NCI-H1105 treated with DMSO at 0.1 percent for 48 hours (cell line): ENCODE data around the gene IFRD1.
"Not testable (repeated sequence)": the region's sequence is repeated elsewhere in the genome, so short reads cannot be mapped to it uniquely, and the experiment has no call there.

Experiments
- DNase-seq: peaks from one replicate; lab custom pipeline; 2025; lab: John Stamatoyannopoulos, UW

The IFRD1 gene

DNA sequence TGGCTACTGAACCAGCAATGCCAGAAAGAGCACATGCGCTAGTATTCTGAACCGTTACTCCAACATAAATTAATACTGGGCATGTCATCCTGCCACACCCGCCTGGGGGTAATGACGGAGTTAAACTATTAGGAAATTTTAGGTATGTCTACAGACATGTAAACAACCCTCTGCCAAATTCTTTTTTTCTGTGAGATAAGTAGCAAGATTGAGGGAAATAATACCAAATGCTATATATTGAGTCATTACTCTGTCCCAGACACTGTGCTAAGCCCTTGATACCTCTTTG, 37.9 kb downstream of the IFRD1 start:
- no peak for DNase-seq

DNA sequence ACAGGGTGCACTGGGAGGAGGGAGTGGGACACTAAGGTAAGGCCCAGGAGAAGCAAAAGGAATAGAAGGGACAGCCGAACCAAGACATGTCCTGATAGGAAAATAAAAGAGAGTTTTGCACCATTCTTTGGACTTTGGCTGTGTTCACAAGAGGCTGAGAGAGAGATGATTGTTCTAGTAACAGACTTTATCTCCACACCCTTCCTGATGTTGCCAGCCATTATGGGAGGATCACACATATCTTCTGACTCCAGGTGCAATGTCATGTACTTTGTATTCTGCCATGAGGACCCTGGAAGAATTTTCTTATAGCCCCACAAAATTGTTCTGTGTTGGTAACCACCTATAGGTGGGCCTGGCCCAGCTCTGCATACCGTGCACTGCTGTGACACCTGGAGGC, 41.9 kb downstream of the IFRD1 start:
- DNase-seq: no peak

DNA sequence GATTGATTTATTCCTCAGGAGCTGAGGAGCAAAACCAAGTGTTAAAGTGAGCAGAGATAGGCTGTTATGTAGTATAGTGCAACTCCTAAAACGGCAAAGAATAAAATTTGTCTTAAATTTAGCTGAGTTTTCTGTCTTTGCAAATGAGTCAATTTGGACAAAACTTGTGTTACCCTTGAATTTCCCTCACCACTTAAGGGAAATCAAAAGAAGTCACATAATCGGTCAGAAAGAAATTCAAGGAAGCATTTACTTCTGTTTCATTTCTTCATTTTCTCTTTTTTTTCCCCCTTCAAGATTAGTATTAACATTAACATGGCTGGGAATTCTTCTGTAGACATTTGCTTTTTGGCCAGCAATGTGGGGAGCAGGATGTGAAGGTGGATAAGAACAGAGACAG, 44.4 kb downstream of the IFRD1 start:
- no peak for DNase-seq

DNA sequence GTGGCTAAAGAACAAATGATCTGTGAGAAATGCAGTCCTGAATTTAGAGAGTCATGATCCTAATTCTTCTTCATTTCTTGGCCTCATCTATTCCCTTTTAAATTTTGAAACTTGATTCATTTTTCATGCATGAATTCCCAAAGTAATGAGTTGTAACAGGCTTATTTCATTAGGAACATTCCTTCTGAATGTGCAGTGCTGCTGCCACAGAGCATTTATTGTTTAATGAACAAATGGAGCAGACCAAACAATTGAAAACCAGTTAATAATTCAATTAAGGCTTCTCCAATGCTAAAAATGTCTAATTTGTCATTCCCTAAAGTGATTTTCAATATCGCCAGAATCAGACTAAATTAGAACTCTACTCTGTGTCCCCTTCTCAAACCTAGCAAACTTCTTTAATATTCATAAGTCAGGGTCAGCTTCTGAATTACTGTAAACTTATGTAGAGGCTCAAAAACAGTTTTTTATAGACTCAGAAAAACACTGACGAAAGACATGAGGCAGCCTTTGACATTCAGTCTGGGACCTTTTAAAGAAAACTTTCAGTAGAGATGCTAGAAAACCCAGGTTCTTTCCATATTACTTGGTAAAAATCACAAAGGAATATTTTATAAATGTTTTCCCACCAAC, 45.0 kb downstream of the IFRD1 start:
- DNase-seq: no peak

DNA sequence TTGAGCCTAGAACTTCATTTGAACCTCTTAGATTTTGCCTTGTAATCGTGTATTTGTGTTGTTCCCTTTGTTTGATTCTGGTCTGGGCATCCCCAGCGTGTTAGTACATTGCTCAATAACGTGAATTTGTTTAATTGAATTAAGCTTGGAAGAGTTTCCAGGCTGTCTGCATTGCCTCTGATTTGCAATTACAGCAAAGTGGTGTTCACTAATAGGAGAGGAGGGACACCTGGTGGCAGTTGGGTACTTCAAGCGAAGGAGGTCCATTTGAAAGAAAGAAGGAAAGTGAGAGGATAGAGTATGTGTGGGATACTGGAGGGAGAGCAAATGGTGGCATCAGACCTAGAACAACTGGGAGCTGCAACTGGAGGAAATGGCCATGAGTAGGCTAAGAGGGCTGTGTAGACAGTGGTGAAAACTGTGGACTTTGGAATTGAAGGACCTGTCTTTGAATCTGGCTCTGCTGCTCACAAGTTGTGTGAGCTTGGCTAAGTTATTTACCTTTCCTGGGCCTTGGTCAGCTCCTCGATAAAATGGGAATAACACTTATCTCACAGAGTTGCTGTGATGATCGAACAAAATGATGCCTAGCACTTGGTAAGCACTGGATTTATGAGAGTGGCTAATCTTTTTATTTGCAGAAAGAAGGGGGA, 45.7 kb downstream of the IFRD1 start:
- DNase-seq: peak; percentile 61

DNA sequence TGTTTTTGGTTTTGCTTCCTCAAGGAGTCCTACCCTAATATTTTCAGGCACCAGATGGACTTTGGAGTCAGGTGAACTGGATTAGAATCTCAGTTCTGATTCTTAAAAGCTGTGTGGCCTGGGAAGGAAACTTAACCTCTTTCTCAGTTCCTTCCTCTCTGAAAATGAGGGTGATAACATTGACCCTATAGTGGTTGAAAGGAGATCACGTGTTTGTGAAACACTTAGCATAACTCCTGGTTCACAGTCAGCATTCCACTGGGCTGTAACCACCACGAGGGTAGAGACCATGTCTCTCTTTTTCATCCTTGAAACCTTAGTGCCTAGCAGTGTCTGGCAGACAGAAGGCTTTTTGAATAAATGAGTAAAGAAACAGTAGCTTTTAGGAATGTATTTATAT, 47.2 kb downstream of the IFRD1 start:
- no peak for DNase-seq

DNA sequence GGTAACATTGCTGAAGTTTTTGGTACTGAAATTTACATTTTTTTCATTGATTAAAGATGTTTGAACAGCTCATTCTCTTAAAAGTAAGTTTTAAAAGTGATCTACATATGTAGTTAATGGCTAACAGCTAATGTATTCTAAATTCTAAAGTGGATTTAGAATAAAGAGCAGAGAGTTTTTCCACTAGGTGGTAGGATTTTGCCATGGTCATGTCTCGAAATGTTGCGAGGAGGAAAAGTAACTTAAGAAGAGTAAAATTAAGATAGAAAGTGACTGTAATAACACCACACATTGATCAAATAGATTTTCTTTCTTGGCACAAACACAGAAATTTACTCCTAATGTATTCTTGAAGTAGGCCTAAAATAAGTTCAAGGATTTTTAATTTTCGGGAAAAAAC, 50.4 kb downstream of the IFRD1 start:
- peak; percentile 3 for DNase-seq

DNA sequence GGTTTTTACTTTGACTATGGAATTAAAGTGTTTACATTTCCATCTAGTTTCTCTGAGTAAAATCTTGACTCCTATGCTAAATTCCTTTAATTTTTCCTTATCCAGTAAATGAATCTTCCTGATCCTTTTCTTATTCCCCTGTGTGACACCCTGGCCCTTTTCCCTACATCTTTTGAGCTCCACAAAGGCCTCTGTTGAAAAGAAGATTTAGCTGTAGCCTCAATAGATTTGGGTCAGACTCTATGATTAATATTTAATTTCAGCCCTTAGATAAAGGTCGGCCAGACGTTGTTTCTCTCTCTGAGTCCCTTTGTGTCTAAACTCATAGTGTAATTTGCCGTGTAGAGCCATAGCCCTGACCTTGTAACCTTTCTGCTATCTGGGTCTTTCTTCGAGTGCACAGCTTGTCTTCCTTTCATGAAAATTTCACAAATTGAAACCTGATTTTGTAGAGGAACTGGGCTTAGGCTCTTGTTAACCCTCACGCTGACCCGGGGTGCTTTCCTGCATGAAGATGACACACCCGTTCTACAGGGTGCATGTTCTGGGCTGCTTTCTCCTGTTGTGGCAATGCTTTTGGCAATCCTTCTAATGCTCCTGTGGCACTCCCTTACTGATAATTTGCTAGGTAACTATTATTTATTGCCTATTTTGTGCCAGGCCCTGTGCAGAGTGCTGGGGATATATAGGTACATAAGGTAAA, 51.7 kb downstream of the IFRD1 start:
- no peak for DNase-seq

DNA sequence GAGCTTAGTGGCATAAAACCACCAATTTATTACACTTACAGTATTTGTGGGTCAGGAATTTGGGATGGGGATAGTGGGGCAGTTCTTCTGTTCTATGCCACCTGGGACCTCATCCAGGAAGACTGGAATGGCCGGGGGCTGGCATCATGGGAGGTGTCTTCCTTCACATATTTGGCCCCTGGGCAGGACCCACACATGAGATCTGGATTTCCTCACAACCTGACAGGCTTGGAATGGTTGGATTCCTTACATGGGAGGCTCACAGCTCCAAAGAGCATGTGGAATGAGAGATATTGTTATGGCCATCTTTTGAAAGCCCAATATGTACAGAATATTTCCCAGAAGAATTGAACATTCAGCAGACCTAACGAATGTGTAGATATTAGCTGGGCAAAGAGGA, 52.4 kb downstream of the IFRD1 start:
- no peak for DNase-seq

DNA sequence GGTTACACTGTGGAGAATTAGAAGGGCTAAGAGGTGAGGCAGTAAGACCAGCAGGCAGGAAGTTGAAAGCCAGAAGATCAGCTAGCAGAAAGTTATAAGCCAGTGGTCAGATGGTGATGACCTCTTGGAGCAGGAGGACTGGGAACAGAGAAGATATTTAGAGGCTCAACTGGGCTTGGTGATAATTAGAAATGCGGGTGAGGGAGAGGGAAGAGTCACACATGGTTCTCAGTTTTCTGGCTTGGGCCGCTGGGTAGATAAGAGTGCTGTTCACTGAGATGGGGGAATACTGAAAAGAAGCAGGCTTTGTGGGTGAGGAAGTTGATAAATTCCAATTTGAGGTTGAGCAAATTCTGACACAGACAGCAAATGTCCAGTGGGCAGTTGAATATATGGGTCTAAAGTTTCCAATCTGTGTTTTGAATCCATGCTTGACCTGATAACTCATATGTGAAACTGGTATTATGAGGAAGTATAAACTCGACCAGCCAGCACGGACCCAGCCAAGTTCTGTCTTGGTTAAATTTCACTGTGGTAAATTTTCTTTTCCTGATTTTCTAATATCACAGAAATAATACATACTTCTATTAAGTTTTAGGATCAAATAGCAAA, 53.2 kb downstream of the IFRD1 start:
- no peak for DNase-seq

DNA sequence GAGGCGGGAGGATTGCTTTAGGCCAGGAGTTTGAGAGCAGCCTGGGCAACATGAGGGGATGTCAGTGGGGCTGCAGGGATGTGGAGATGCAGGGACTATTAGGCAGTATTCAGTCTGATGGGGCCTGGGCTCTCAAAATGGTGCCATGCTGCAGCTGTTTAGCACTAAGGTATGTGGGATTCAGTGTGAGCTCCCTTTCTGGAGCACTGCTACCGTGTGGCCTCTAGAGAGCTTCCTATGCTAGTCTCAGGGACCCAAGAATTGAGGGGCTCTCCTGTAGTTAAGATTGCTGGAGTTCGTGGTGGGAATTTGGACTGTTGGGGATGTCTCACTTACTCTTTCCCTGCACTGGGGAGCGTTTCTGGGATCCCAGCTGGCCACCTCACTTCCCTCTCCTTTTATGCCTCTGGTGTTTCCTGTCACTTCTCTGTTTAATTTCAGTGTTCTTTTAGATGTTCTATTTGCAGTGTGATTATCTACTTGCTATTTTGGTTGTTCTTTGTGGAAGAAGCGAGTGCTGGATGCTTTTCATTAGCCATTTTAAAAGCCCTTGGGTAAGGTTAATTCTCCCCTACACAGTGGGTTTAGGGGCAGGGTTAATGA, 53.9 kb downstream of the IFRD1 start:
- DNase-seq: no peak

DNA sequence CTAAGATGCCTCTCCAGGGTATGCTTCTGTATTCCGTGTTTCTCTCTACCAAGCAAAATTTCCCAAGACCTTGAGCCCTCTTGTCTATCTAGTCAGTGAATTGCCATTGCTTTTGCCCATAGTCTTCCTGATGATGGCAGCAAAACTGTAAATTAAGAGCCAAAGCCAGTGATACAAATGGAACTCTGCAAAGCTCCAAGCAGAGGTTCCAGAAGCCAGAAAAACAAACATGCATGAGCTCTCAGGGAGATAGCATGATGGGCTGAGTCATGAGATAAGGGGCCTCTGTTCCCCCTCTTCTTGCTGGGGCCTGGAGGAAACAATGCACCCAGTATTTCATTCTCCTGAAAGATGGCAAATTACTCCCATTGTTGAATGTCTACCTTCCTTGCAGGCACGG, 55.2 kb downstream of the IFRD1 start:
- no peak for DNase-seq

DNA sequence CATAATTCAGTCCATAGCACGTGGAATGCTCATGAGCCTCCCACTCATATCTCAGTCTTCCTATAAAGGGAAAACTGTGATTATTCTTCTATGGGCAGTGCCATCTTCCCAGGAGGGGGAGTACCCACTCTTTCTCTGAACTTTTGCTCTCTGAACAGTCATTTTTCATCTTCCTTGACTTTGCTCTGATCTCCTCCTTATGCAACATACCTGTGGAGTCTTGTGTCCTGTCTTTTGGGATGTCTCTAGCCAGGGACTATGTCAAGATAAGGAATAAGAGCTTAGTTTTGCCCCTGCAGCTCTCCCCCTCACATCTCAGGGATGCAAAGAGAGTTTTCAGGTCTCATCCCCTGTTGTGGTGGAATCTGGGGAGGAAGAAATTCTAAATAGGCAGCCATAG, 58.1 kb downstream of the IFRD1 start:
- DNase-seq: no peak

DNA sequence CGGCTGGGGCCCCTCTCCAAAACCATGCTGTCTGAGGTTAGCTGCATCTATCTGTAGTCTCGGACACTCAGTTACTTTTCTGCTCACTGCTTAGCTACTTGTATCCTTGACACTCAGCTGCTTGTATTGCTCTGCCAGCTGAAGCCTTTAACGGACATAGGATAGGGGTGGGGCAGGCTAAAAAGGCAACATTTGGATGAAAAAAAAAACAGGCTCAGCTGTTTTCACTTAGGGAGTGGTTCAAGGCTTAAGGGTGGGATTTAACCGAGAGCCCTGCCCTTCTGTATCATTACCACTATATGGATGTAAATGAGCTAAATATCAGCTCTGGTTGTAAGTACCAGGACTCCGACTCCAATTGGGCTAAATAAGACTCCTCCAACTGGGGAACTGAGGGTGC, 59.1 kb downstream of the IFRD1 start:
- no peak for DNase-seq

DNA sequence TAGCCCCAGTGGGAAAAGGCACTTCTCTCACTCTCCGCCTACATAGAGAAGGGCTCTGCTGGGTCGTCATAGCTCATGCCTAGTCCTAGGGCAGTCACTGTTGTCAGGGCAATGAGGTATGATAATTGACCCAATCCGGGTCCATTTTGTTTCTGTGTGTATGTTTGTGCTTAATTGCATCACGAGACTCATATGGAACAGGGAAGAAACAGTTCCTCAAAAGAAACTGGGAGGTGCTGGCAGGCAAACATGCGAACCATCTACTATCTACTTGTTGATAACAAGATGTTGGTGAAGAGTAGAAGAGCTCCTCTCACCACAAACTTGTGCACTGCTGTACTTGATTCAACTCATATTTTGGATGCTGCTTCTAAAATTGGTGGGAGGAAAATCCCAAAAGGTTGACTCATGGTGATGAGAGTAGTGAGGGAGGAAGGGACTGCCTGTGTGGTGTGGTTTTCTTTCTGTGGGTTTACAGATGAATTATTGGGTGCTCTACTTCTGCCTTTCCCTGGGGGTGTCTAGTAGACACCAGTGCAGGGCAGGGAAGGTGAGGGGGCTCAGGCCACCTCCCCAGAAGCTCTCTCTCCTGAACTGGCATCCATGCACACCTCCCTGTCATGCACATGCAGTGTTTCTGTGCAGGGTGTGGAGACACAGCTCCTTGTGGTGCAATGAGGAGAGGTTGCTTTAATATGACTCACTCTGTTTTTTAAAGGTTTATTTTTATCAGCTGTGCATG, 59.9 kb downstream of the IFRD1 start:
- DNase-seq: no peak

DNA sequence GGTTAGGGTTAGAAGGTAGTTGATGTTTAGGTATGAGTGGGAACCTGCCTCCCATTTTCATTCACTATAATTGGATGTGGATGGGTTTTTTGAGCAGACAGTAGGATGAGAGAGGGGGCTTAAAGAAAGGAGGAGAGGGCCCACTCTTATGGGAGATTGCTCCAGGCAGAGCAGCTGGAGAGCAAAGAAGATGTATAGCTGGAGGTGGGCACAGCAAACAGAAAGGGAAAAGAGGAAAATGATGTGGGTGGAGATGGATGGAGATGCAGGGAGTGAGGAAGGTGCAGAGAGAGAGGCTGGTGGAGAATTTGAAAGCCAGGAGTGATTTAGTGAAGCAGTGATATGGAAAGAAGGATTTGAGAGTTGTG, 60.5 kb downstream of the IFRD1 start:
- no peak for DNase-seq

DNA sequence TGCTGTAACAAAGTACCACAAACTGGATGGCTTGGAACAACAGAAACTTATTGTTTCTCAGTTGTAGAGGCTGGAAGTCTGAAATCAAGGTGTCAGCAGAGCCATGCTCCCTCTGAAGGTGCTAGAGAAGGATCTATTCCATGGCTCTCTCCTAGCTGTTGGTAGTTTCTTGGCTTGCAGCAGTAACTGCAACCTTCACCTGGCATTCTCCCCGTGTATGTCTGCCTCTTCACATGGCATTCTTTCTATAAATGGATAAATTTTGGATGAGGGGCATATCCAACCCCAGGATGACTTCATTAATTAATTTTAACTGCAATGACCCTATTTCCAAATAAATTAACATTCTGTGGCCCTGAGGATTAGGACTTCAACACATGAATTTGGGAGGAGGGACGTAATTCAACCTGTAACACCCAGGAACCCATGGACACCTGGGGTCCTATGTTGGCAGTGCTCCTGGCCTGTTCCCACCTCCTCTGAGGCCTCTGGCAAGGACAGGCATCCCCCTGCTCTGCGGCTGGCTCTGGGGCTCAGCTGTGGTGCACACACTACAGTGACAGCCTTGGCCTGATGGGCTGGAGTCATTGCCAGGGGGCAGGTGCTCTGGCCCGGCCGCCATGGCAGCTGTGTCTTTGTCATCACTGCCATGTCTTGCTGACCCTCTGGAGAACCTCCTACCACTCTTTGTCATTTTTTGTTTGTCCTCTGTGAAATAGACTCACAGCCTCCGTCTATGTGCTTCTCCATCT, 61.4 kb downstream of the IFRD1 start:
- DNase-seq: no peak

DNA sequence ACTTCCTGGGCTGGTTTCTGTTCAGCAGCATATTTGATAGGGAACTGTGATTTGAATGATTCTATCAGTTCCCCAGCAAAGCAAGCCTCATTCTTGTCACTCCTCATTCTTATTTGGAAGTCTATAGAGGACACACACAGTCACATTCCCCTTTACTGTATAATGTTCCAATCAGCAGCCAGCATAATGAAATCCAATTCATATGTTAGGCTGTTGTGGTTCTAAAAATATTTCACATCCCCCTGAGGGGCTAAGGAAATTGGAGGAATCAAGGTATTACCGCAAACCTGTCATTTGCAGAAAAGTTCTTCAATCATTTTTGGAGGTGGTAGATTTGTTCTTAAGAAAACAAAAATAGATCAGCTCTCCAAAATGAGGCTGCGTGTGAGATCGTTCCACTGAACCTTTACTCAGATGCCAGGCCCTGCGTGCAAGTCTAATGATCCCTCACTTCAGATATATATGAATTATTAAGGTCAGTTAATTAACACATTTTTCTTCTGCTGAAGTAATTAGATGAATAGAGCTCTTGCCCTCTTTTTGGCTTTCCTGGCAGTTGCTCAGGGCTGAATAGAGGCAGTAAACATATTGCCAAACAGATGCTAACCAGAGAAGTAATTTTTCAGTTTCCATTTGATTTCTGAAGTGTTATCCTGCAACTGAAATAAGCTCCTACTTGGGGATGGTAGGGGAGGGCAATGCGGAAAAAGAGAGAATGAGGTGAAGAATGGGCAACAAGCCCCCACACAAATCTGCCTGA, 62.4 kb downstream of the IFRD1 start:
- no peak for DNase-seq

DNA sequence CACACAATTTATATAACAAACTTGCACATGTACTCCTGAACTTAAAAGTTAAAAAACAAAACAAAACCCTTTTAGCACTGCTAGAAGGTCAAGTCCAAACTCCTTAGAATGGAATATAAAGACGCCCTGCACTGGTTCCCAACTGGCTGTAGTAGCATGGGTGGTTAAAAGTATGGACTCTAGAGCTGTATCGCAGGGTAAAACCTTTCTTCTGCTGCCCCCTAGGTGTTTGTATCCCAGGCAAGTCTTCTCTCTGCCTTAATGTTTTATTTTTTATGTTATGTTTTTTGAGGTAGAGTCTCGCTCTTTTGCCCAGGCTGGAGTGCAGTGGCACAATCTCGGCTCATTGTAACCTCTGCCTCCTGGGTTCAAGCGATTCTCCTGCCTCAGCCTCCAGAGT, 65.7 kb downstream of the IFRD1 start:
- no peak for DNase-seq

DNA sequence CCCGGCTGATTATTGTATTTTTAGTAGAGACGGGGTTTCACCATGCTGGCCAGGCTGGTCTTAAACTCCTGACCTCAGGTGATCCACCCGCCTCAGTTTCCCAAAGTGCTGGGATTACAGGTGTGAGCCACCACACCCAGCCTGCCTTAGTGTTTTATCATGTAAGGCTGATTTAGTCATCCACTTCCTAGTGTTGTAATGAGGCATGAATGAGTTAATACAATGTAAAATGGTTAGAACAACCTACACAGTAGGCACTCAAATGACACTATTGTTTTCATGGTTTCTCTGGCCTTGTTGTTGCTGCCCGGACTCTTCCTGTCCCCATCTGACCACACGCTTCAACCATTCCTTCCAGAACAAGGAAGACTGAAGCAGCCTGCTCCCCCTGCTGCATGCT, 66.2 kb downstream of the IFRD1 start:
- not testable (repeated sequence) for DNase-seq

DNA sequence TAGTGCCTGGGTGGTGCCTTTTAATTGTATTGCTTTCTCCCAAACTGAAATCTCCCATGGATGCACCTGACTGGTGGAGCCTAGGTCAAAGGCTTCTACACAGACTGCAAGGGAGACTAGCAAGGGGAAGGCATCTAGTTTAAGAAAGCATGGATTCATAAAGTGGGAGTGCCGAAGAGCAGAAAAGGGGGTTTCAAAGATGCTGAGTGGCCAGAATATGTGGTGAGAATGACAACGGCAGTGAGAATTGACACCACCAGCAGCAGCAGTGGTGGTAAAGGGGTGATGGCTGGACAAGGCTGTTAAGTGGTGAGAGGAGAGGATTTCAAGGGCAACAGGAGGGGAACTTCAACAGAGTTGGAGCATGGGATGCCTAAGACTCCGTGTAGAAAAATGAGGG, 67.2 kb downstream of the IFRD1 start:
- no peak for DNase-seq
